ENCODE data around the gene NEURL2. TPM values are rescaled to one million over a fixed set of nuclear protein-coding genes. Genes with fewer than 3 reads are reported as not detected.
"Not testable (repeated sequence)": the region's sequence is repeated elsewhere in the genome, so short reads cannot be mapped to it uniquely, and the experiment has no call there.

Gene NEURL2
- total RNA-seq, 4 donors from 2014 or later, result 14.7 to 30.4 (median 18.1) TPM

DNA sequence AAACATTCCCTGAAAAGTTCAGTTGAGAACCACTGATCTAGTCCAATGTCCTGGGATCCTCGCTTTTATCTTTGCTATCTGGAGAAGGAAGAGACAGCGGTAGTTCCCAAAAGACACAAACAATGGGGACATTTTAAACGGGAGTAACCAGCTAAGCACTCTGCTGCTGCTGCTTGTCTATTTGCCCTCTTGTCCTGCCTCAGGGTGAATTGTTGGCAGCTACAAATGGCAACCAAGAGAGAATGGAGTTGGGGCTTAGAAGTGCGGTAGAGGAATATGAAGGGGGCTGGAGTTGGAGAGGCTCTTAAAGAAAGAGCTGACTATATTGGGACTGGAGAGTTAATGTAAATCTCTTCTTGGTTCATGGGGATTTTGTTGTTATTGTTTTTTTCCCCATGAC is 16.4 kb downstream of the NEURL2 start:
- Histone ChIP-seq H3K9me3 (no peaks in the 10 kb centered on the region), H3K36me3 (peaks cover 0 to 12% (median 2%) of the 10 kb centered on the region in 4 donors), H3K4me3 (no peak overlapping the region), H3K4me1 (no peaks in the 10 kb centered on the region), H3K27me3 (no peaks in the 10 kb centered on the region), H3K27ac (no peak overlapping the region)
- TF ChIP-seq, protein P1, sequence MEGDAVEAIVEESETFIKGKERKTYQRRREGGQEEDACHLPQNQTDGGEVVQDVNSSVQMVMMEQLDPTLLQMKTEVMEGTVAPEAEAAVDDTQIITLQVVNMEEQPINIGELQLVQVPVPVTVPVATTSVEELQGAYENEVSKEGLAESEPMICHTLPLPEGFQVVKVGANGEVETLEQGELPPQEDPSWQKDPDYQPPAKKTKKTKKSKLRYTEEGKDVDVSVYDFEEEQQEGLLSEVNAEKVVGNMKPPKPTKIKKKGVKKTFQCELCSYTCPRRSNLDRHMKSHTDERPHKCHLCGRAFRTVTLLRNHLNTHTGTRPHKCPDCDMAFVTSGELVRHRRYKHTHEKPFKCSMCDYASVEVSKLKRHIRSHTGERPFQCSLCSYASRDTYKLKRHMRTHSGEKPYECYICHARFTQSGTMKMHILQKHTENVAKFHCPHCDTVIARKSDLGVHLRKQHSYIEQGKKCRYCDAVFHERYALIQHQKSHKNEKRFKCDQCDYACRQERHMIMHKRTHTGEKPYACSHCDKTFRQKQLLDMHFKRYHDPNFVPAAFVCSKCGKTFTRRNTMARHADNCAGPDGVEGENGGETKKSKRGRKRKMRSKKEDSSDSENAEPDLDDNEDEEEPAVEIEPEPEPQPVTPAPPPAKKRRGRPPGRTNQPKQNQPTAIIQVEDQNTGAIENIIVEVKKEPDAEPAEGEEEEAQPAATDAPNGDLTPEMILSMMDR (IDR thresholded peaks at IDR 0.05), result no peak
- TF ChIP-seq EP300 (IDR thresholded peaks at IDR 0.05; ENCODE audit: low read depth) (no peak), POLR2AphosphoS5 (IDR thresholded peaks at IDR 0.05) (no peak), POLR2A (IDR thresholded peaks at IDR 0.05) (no peak)
- intact Hi-C loops (cut with DNase I; ENCODE audit: low total_unique reads), result no loop called here
- WGBS, 2 donors (ENCODE audit: low coverage in 1 of 2), result 86 to 91% methylated on average over 4 of the region's 4 CpGs
- no peak for DNase-seq
- in situ Hi-C loops (cut with MboI; ENCODE audit: low pct_ligation_motif_present in 1 of 4, low pct_unique_long_range_greater_than_20kb in 1 of 4, low sequenced_read_pairs in 3 of 4), result no loop called here

DNA sequence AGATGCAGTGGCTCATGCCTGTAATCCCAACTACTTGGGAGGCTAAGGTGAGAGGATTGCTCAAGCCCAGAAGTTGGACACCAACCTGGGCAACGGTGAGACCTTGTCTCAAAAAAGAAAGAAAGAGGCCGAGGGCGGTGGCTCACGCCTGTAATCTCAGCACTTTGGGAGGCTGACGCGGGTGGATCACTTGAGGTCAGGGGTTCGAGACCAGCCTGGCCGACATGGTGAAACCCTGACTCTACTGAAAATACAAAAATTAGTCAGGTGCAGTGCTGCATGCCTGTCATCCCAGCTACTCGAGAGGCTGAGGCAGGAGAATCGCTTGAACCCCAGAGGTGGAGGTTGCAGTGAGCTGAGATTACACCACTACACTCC is 16.9 kb downstream of the NEURL2 start:
- H3K4me1 ChIP-seq; H3K27ac ChIP-seq; H3K27me3 ChIP-seq; intact Hi-C loops (cut with DNase I; ENCODE audit: low total_unique reads); H3K9me3 ChIP-seq; H3K4me3 ChIP-seq; in situ Hi-C loops (cut with MboI; ENCODE audit: low pct_ligation_motif_present in 1 of 4, low pct_unique_long_range_greater_than_20kb in 1 of 4, low sequenced_read_pairs in 3 of 4); DNase-seq: not testable (repeated sequence)
- H3K36me3 ChIP-seq, result peaks cover 0 to 12% (median 2%) of the 10 kb centered on the region in 4 donors
- WGBS, 2 donors (ENCODE audit: low coverage in 1 of 2), result 91 to 96% methylated on average over 4 to 10 of the region's 10 CpGs

DNA sequence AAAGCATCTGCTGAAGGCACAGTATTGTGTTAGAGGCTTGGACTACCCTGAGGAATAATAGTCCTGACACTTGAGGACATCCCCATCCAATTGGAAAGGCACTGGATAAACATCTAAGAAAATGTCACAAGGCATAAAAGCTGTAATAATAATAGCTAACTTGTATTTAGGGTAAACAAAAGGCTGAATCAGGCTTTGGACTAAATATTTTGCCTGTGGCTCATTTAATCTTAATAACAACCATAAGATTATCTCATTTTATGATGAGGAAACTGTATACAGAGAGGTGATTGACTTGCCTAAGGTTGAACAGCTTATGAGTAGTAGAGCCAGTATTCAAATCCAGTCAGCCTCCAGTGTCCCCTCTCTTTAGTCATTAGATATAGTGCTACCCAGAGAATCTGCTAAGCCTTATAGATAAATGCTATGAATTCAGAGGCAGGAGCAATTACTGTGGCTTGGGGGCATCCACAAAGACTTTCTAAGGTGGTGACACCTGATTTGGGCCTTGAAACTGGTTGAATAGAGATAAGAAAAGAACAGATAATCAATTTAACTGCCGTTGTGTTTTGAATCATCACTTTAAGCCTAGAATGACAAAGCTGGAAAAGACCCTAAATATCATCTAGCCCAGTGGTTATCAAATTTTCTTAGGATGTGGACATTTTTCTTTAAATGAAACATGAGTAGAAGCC is 17.5 kb downstream of the NEURL2 start:
- in situ Hi-C loops (cut with MboI; ENCODE audit: low pct_ligation_motif_present in 1 of 4, low pct_unique_long_range_greater_than_20kb in 1 of 4, low sequenced_read_pairs in 3 of 4), result no loop called here
- no peak for DNase-seq
- WGBS, 2 donors (ENCODE audit: low coverage in 1 of 2), result 58 to 75% methylated on average over 1 of the region's 1 CpG
- TF ChIP-seq POLR2AphosphoS5 (IDR thresholded peaks at IDR 0.05), result no peak
- no peak for TF ChIP-seq EP300 (IDR thresholded peaks at IDR 0.05; ENCODE audit: low read depth)
- TF ChIP-seq POLR2A (IDR thresholded peaks at IDR 0.05), result no peak
- TF ChIP-seq, protein P1 (IDR thresholded peaks at IDR 0.05), result no peak
- intact Hi-C loops (cut with DNase I; ENCODE audit: low total_unique reads), result no loop called here
- H3K27me3 ChIP-seq, result no peaks in the 10 kb centered on the region
- H3K4me3 ChIP-seq, result no peak overlapping the region
- peaks cover 0 to 12% (median 2%) of the 10 kb centered on the region in 4 donors for H3K36me3 ChIP-seq
- no peaks in the 10 kb centered on the region for H3K9me3 ChIP-seq
- H3K4me1 ChIP-seq, result peaks cover 0 to under 1% (median 0%) of the 10 kb centered on the region in 4 donors
- no peak overlapping the region for H3K27ac ChIP-seq

DNA sequence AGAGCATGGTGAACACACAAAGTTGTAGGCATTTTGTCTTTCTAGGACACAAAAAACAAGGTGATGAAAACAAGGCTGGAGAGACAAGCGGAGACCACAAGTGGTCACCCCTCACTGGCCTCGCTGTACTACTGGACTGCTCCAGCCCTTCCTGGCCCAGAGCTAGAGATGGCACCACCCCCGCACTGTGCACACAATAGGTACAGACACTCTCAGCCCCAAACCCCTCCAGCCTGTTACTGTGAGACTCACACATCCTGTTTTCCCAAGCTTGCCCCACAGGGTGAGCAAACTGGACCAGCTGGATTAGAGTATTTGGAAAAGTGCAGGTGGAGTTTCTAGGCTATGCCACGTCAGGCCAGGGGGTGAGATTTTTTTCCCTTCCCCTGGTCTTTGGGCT is 18.4 kb downstream of the NEURL2 start:
- Histone ChIP-seq H3K9me3 (no peaks in the 10 kb centered on the region), H3K27me3 (no peaks in the 10 kb centered on the region), H3K36me3 (peaks cover 0 to 8% (median 0%) of the 10 kb centered on the region in 4 donors), H3K27ac (no peak overlapping the region), H3K4me3 (no peak overlapping the region), H3K4me1 (peaks cover 0 to 9% (median 0%) of the 10 kb centered on the region in 4 donors)
- WGBS, 2 donors (ENCODE audit: low coverage in 1 of 2), result 99% methylated on average over 4 of the region's 4 CpGs; no CpG with 5 or more reads in 1 of the 2 donors
- TF ChIP-seq POLR2A (IDR thresholded peaks at IDR 0.05), result no peak
- TF ChIP-seq, protein P1 (IDR thresholded peaks at IDR 0.05), result no peak
- TF ChIP-seq POLR2AphosphoS5 (IDR thresholded peaks at IDR 0.05), result no peak
- TF ChIP-seq EP300 (IDR thresholded peaks at IDR 0.05; ENCODE audit: low read depth), result no peak
- intact Hi-C loops (cut with DNase I; ENCODE audit: low total_unique reads) (no loop called here), in situ Hi-C loops (cut with MboI; ENCODE audit: low pct_ligation_motif_present in 1 of 4, low pct_unique_long_range_greater_than_20kb in 1 of 4, low sequenced_read_pairs in 3 of 4) (no loop called here)
- DNase-seq, result no peak

DNA sequence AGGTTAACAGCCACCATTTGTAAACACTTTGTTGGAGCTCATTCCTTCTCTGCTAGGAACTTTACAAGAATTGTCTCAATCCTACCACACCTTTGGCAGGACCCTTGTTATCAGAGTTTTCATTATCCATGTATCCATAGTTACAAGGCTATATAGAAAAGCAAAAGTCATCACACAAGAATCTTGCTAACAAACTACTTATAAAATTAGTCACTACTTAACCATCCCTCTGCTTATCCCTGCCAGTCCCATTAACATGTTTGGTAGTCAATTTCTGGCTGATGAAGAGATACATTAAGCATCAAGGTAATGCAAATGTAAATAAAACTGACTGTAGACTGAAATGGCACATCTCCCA is 23.2 kb downstream of the NEURL2 start:
- intact Hi-C loops (cut with DNase I; ENCODE audit: low total_unique reads), result no loop called here
- TF ChIP-seq POLR2A (IDR thresholded peaks at IDR 0.05), result no peak
- no peak for TF ChIP-seq POLR2AphosphoS5 (IDR thresholded peaks at IDR 0.05)
- TF ChIP-seq EP300 (IDR thresholded peaks at IDR 0.05; ENCODE audit: low read depth), result no peak
- no peak for DNase-seq
- Histone ChIP-seq H3K36me3 (no peaks in the 10 kb centered on the region), H3K27ac (peak overlapping the region; percentile 58 to 66 (median 61)), H3K4me1 (peaks cover 0 to 38% (median 7%) of the 10 kb centered on the region in 4 donors), H3K4me3 (no peak overlapping the region), H3K9me3 (no peaks in the 10 kb centered on the region), H3K27me3 (no peaks in the 10 kb centered on the region)
- in situ Hi-C loops (cut with MboI; ENCODE audit: low pct_ligation_motif_present in 1 of 4, low pct_unique_long_range_greater_than_20kb in 1 of 4, low sequenced_read_pairs in 3 of 4), result no loop called here
